ENCODE results near the gene NPPC. TPM values are rescaled to one million over a fixed set of nuclear protein-coding genes. Genes with fewer than 3 reads are reported as not detected.
A peak's percentile ranks its signal among the peaks of the same experiment; 100 is the strongest.

NPPC gene
- polyA plus RNA-seq, 1 of the 3 experiments (the other 2 are of a cell fraction): not detected

DNA sequence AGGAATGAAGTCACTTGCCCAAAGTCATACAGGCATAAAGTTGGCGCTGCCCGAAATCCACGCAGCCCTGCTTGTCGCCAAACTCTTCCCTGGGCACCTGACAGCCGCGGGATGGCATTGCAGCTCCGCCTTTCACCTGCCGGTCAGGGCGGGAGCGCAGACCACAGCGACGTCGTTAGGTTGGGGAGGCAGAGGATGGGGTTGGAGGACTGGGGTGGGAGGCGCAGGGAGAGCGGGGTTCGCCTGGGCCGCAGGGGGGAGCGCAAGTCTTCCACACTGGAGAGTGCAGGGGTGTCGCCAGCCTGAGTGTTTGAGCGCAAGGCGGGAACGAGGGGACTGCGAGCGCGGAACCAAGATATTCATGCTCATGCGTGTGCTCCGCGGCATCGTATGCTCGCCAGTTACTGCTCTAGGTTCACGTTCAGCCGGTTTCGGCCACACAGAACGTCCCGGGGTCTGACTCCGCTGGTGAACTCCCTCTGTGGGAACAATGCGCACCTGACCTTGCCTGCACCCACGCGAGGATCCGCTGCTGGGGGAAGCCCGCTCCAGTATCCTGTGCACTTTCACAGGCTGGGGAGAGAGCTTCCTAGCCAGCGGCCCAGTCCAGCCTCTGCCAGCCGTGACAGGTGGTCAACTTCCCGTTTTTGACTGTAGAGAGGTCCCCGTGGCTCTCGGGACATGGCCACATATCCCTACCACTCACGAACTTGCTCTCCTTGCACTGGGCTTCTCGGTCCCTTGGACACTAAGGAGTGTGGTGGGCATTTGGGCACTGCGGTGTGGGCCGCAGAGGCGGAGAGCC lies 767 bp upstream of the NPPC start:
- Histone ChIP-seq H3K79me2 (ENCODE audit: insufficient read depth) (no peaks in the 10 kb centered on the region), H3K9ac (no peak overlapping the region), H2AFZ (ENCODE audit: low read depth) (0 out of 2 replicates have a peak overlapping the region, but pooled peaks have one; percentile 29), H3F3A (replicated peaks; ENCODE audit: insufficient read depth) (no peaks in the 10 kb centered on the region), H3K9me2 (no peaks in the 10 kb centered on the region), H3K36me3 (replicated peaks in 1 of 2; ENCODE audit: control insufficient read depth in 1 of 2, insufficient read depth in 2 of 2, low read length in 1 of 2) (no peaks in the 10 kb centered on the region), H3K4me2 (peak overlapping the region; percentile 97), H3K27me3 (ENCODE audit: insufficient read depth) (peaks cover 41% of the 10 kb centered on the region), H3K4me1 (ENCODE audit: control insufficient read depth in 1 of 2, insufficient read depth in 2 of 2, low read depth in 1 of 2, low read length in 1 of 2) (peaks cover 0 to 20% of the 10 kb centered on the region in 2 experiments; a peak in 1 of 4 replicates), H4K20me1 (ENCODE audit: insufficient read depth) (no peaks in the 10 kb centered on the region), H3K27ac (ENCODE audit: low read depth in 2 of 2, low read length in 1 of 2) (no peak overlapping the region), H3K9me3 (no peaks in the 10 kb centered on the region), H3K4me3 (ENCODE audit: low read depth in 2 of 2, low read length in 1 of 2) (peak overlapping the region; percentile 45 to 62)
- CTCF ChIA-PET: interaction anchor here (0.7 to 14.3 kb wide), 22 partner anchors 10 to 597 kb away, joined by 3 to 214 read pairs (median 6); no protein-coding TSS in a partner anchor
- peak; percentile 49 for DNase-seq
- WGBS (ENCODE audit: low lambda C conversion rate): 15% methylated on average over 33 of the region's 51 CpGs
- TF ChIP-seq, protein P1, sequence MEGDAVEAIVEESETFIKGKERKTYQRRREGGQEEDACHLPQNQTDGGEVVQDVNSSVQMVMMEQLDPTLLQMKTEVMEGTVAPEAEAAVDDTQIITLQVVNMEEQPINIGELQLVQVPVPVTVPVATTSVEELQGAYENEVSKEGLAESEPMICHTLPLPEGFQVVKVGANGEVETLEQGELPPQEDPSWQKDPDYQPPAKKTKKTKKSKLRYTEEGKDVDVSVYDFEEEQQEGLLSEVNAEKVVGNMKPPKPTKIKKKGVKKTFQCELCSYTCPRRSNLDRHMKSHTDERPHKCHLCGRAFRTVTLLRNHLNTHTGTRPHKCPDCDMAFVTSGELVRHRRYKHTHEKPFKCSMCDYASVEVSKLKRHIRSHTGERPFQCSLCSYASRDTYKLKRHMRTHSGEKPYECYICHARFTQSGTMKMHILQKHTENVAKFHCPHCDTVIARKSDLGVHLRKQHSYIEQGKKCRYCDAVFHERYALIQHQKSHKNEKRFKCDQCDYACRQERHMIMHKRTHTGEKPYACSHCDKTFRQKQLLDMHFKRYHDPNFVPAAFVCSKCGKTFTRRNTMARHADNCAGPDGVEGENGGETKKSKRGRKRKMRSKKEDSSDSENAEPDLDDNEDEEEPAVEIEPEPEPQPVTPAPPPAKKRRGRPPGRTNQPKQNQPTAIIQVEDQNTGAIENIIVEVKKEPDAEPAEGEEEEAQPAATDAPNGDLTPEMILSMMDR (IDR thresholded peaks at IDR 0.05): no peak
- TF ChIP-seq, protein P2, sequence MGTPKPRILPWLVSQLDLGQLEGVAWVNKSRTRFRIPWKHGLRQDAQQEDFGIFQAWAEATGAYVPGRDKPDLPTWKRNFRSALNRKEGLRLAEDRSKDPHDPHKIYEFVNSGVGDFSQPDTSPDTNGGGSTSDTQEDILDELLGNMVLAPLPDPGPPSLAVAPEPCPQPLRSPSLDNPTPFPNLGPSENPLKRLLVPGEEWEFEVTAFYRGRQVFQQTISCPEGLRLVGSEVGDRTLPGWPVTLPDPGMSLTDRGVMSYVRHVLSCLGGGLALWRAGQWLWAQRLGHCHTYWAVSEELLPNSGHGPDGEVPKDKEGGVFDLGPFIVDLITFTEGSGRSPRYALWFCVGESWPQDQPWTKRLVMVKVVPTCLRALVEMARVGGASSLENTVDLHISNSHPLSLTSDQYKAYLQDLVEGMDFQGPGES (IDR thresholded peaks at IDR 0.05; ENCODE audit: low read depth, low read length): no peak
- TF ChIP-seq FOSL2 (IDR thresholded peaks at IDR 0.05; ENCODE audit: borderline replicate concordance, low read depth): no peak
- peak; percentile 7; the same call in 1 of the 2 replicates for TF ChIP-seq RAD21 (IDR thresholded peaks at IDR 0.05; ENCODE audit: low read length)
- no peak for TF ChIP-seq YY1 (IDR thresholded peaks at IDR 0.05; ENCODE audit: low read depth)
- POLR2A ChIA-PET: no interaction called here

DNA sequence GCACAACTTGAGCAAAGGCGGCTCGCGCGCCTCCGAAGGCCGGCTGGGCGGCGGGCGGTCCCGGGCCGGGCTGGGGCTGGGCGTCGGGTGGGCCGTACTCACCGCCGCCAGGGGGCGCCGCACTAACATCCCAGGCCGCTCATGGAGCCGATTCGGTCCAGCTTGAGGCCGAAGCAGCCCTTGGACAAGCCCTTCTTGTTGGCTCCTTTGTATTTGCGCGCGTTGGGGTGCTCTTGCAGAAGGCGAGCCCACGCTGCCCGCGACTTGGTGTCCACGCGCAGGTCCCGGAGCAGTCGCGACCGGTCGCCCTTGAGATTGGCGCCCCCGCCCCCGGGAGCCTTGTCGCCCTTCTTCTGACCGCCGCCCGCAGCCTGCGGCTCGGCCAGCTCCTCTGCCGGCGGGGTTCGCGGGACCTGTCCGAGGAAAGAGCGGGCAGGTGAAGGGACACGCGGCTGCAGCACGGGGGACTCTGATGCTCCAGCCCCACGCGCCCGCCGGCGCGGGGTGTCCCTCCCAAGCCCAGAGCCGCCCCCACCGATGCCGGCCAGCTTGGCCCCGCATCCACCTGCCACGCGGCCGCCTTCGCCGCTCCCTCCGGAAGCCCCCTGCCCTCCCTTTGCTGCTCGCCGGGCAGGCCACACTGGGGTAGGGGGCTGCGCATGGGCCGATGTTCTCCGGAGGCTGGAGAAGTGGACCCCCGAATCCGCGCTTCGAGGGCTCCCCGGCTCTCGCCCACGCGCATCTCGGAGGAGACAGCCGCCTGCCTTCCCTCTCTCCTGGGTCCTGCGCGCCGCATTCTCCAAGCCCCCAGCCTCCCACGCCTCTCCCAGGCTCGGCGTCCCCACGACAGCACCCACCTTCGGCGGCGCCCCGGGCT lies 655 bp downstream of the NPPC start:
- H3K4me2 ChIP-seq: peak overlapping the region; percentile 97
- peak overlapping the region; percentile 45 to 62 for H3K4me3 ChIP-seq (ENCODE audit: low read depth in 2 of 2, low read length in 1 of 2)
- TF ChIP-seq, protein P1 (IDR thresholded peaks at IDR 0.05): peak; percentile 79
- TF ChIP-seq SMC3 (IDR thresholded peaks at IDR 0.05; ENCODE audit: low read depth, low read length) (peak; percentile 92), EZH2phosphoT487 (IDR thresholded peaks at IDR 0.05; ENCODE audit: borderline replicate concordance, low read depth) (no peak), RAD21 (IDR thresholded peaks at IDR 0.05; ENCODE audit: low read length) (peak; percentile 73)
- under 1% methylated on average over 19 of the region's 96 CpGs for WGBS (ENCODE audit: low lambda C conversion rate)
- H3K9me3 ChIP-seq: no peaks in the 10 kb centered on the region
- H2AFZ ChIP-seq (ENCODE audit: low read depth): peak overlapping the region; percentile 81; the same call in 1 of the 2 replicates
- H4K20me1 ChIP-seq (ENCODE audit: insufficient read depth): no peaks in the 10 kb centered on the region
- H3K9me2 ChIP-seq: no peaks in the 10 kb centered on the region
- no peaks in the 10 kb centered on the region for H3F3A ChIP-seq (replicated peaks; ENCODE audit: insufficient read depth)
- peaks cover 41% of the 10 kb centered on the region for H3K27me3 ChIP-seq (ENCODE audit: insufficient read depth)
- ChIA-PET CTCF (interaction anchor here (0.6 to 14.3 kb wide), 82 partner anchors 9 to 613 kb away, joined by 3 to 214 read pairs (median 4); partner anchors contain the start of genes DIS3L2 and PRSS56), POLR2A (interaction anchor here (0.9 kb wide), 1 partner anchor 36 kb away, joined by 3 read pairs; the partner anchor contains the start of gene DIS3L2)
- H3K79me2 ChIP-seq (ENCODE audit: insufficient read depth): no peaks in the 10 kb centered on the region
- H3K36me3 ChIP-seq (replicated peaks in 1 of 2; ENCODE audit: control insufficient read depth in 1 of 2, insufficient read depth in 2 of 2, low read length in 1 of 2): no peaks in the 10 kb centered on the region
- H3K9ac ChIP-seq: no peak overlapping the region
- no peak overlapping the region for H3K27ac ChIP-seq (ENCODE audit: low read depth in 2 of 2, low read length in 1 of 2)
- H3K4me1 ChIP-seq (ENCODE audit: control insufficient read depth in 1 of 2, insufficient read depth in 2 of 2, low read depth in 1 of 2, low read length in 1 of 2): peaks cover 0 to 20% of the 10 kb centered on the region in 2 experiments; a peak in 1 of 4 replicates
- DNase-seq: peak; percentile 96
